DND-41 (cell line): ENCODE measurements around the gene RAD18.

ENCODE experiments used
- CTCF ChIP-seq: IDR thresholded peaks from 2 replicates; pipeline ENCODE4 v1.5.1; 2012; ENCODE audit warnings: borderline replicate concordance, low read length, moderate library complexity, mild to moderate bottlenecking; ENCODE audit not compliant: poor library complexity, severe bottlenecking; ENCODE audit errors: extremely low read depth
- EZH2 ChIP-seq: IDR thresholded peaks from 3 replicates; pipeline ENCODE4 v1.6.1; 2012; ENCODE audit warnings: borderline replicate concordance, low read depth, mild to moderate bottlenecking, moderate library complexity, low read length, inconsistent platforms; ENCODE audit not compliant: severe bottlenecking

GRCh38 chr3:8843347-8843746 lies 119.9 kb downstream of the RAD18 start:
- TF ChIP-seq CTCF, result no peak
- no peak for TF ChIP-seq EZH2
